BJ (cell line): Measurements from ENCODE around the gene KRI1. TPM values are rescaled to one million over a fixed set of nuclear protein-coding genes. Genes with fewer than 3 reads are reported as not detected.
A peak's percentile ranks its signal among the peaks of the same experiment; 100 is the strongest.

Source experiments
- CTCF ChIA-PET: fragments of 350-600 bp; formaldehyde crosslinking; extraction: SDS; loops from one replicate; lab custom pipeline; 2021; ENCODE audit warnings: antibody characterized with exemption, inconsistent platforms; lab: Yijun Ruan, JAX
- POLR2A ChIA-PET: fragments of 300-600 bp; sonication (Branson Sonifier 250); formaldehyde crosslinking; extraction: SDS; loops from one replicate; lab custom pipeline; 2021; ENCODE audit warnings: antibody characterized with exemption; lab: Charles Lee
- DNase-seq: peaks from one replicate; pipeline ENCODE4 v3.0.0-alpha.2; 2011; ENCODE audit warnings: low read depth
- H3K27me3 ChIP-seq: 2 replicates; pipeline ENCODE4 v1.6.0; 2011; ENCODE audit warnings: low read length; ENCODE audit not compliant: control insufficient read depth, insufficient read depth
- H3K36me3 ChIP-seq: 2 replicates; pipeline ENCODE4 v1.5.1; 2011; ENCODE audit warnings: low read length; ENCODE audit not compliant: control insufficient read depth, insufficient read depth
- H3K4me3 ChIP-seq: 2 replicates; pipeline ENCODE4 v1.5.1; 2011; ENCODE audit warnings: low read depth, mild to moderate bottlenecking, control low read depth, low read length
- polyA plus RNA-seq: library from polyadenylated mRNA; depleted of rRNA; stranded (reverse); fragments of >200 nt; gene quantifications from 2 replicates; pipeline ENCODE4 v1.2.3, GENCODE V29; 2011
- TF ChIP-seq, protein P1 (sequence below): IDR thresholded peaks from 2 replicates; pipeline ENCODE4 v1.5.1; 2011; ENCODE audit warnings: low read depth, mild to moderate bottlenecking, control low read depth, inconsistent platforms, low read length, moderate library complexity; ENCODE audit not compliant: insufficient read depth

Gene KRI1
- polyA plus RNA-seq, 1 experiment, result 10.0 TPM

- ChIA-PET POLR2A (no interaction called here), CTCF (interaction anchor here (0.6 to 1.8 kb wide), 3 partner anchors 23 to 79 kb away, joined by 3 to 5 read pairs (median 4); no protein-coding TSS in a partner anchor)
- Histone ChIP-seq H3K4me3 (peak overlapping the region; percentile 100; the same call in 1 of the 2 replicates), H3K27me3 (no peaks in the 10 kb centered on the region), H3K36me3 (no peaks in the 10 kb centered on the region)
- DNase-seq, result no peak
- TF ChIP-seq, protein P1, sequence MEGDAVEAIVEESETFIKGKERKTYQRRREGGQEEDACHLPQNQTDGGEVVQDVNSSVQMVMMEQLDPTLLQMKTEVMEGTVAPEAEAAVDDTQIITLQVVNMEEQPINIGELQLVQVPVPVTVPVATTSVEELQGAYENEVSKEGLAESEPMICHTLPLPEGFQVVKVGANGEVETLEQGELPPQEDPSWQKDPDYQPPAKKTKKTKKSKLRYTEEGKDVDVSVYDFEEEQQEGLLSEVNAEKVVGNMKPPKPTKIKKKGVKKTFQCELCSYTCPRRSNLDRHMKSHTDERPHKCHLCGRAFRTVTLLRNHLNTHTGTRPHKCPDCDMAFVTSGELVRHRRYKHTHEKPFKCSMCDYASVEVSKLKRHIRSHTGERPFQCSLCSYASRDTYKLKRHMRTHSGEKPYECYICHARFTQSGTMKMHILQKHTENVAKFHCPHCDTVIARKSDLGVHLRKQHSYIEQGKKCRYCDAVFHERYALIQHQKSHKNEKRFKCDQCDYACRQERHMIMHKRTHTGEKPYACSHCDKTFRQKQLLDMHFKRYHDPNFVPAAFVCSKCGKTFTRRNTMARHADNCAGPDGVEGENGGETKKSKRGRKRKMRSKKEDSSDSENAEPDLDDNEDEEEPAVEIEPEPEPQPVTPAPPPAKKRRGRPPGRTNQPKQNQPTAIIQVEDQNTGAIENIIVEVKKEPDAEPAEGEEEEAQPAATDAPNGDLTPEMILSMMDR, result no peak
Measured at GRCh38 chr19:10603873-10604459, 38.2 kb upstream of the KRI1 start.

GRCh38 chr19:10603084-10603872, 37.5 kb upstream of the KRI1 start:
- POLR2A ChIA-PET, result no interaction called here
- H3K4me3 ChIP-seq, result peak overlapping the region; percentile 100
- CTCF ChIA-PET, result interaction anchor here (1.5 to 2.2 kb wide), 4 partner anchors 22 to 42 kb away, joined by 4 to 7 read pairs (median 6); no protein-coding TSS in a partner anchor
- DNase-seq, result no peak
- H3K36me3 ChIP-seq, result no peaks in the 10 kb centered on the region
- TF ChIP-seq, protein P1, result no peak
- H3K27me3 ChIP-seq, result no peaks in the 10 kb centered on the region

DNA sequence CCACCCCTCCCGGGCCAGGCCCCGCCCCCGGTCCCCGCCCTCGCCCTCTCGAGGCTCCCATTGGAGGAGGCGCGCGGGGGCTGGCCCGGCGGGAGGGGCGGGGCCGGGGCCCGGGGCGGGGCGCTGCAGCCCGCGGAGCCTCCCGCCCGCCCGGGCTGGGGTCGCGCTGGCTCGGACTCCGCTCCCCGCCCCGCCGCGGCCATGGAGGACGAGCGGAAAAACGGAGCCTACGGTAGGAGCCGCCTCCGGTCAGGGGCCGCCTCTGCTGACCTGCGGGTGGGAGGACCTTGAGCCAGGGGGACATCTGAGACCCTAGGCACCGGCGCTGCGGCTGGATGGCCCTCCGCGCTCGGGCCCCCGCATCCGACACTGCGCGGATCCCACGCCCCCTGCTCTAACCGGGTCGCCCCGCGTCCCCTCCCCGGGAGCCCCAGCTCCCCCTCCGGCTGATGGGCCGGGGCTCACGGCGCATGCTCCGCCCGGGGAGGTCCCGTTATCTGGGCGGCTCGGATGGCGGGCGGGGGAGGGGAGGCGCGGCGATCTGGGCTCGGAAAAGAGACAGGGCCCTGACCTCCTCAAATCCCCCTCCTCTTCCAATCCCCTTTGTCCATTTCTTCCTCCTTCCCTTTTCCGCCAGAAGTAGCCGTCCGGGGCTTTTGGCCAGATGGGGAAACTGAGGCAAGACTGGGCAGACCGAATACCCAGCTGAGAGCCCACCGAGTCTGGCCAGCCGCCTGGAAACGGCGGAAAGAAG, 36.7 kb upstream of the KRI1 start:
- POLR2A ChIA-PET, result interaction anchor here (0.6 kb wide), 1 partner anchor 10 kb away, joined by 3 read pairs; no protein-coding TSS in a partner anchor
- no peaks in the 10 kb centered on the region for H3K36me3 ChIP-seq
- CTCF ChIA-PET, result interaction anchor here (0.7 to 2.2 kb wide), 4 partner anchors 21 to 245 kb away, joined by 3 to 7 read pairs (median 5); partner anchors contain the start of gene C19orf38
- TF ChIP-seq, protein P1, result no peak
- no peak for DNase-seq
- no peaks in the 10 kb centered on the region for H3K27me3 ChIP-seq
- H3K4me3 ChIP-seq, result peak overlapping the region; percentile 100

DNA sequence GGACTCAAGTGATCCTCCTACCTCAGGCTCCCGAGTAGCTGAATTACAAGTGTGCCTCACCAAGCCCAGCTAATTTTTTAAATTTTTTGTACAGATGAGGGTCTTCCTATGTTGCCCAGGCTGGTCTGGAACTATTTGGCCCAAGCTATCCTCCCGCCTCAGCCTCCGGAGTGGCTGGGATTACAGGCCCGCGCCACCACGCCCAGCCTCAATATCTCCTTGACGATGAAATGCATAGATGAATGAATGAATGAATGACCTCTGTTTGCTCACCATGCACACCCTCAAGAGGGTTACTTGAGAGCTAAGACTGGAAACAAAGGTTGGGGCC, 36.2 kb upstream of the KRI1 start:
- no peaks in the 10 kb centered on the region for H3K36me3 ChIP-seq
- H3K4me3 ChIP-seq, result no peak overlapping the region
- no peak for DNase-seq
- ChIA-PET POLR2A (interaction anchor here (0.6 kb wide), 1 partner anchor 10 kb away, joined by 3 read pairs; no protein-coding TSS in a partner anchor), CTCF (interaction anchor here (0.7 to 2.2 kb wide), 4 partner anchors 20 to 246 kb away, joined by 3 to 7 read pairs (median 5); partner anchors contain the start of gene C19orf38)
- H3K27me3 ChIP-seq, result no peaks in the 10 kb centered on the region
- TF ChIP-seq, protein P1, result no peak
